ENCODE data around the gene SEL1L2.

Gene SEL1L2

DNA sequence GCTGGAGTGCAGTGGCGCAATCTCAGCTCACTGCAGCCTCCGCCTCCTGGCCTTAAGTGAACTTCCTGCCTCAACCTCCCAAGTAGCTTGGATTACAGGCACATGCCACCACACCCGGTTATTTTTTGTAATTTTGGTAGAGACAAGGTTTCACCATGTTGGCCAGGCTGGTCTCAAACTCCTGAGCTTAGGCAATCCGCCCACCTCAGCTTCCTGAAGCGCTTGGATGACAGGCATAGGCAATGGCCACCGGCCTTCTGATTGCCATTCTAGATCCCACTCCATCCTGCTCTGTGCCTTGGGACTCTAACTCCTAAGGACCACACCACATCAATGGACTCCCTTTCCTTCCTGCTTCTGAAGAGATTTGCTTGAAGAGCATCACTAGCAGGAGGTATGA lies 60.6 kb downstream of the SEL1L2 start:
- Histone ChIP-seq H2AFZ (ENCODE audit: low read length) (no peak overlapping the region), H3K9me2 (replicated peaks; ENCODE audit: low read depth, low read length) (no peaks in the 10 kb centered on the region)
- no peak for TF ChIP-seq EZH2phosphoT487 (IDR thresholded peaks at IDR 0.05; ENCODE audit: borderline replicate concordance)
- TF ChIP-seq, protein P1, sequence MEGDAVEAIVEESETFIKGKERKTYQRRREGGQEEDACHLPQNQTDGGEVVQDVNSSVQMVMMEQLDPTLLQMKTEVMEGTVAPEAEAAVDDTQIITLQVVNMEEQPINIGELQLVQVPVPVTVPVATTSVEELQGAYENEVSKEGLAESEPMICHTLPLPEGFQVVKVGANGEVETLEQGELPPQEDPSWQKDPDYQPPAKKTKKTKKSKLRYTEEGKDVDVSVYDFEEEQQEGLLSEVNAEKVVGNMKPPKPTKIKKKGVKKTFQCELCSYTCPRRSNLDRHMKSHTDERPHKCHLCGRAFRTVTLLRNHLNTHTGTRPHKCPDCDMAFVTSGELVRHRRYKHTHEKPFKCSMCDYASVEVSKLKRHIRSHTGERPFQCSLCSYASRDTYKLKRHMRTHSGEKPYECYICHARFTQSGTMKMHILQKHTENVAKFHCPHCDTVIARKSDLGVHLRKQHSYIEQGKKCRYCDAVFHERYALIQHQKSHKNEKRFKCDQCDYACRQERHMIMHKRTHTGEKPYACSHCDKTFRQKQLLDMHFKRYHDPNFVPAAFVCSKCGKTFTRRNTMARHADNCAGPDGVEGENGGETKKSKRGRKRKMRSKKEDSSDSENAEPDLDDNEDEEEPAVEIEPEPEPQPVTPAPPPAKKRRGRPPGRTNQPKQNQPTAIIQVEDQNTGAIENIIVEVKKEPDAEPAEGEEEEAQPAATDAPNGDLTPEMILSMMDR (conservative IDR thresholded peaks at IDR 0.05; ENCODE audit: low read length): no peak

DNA sequence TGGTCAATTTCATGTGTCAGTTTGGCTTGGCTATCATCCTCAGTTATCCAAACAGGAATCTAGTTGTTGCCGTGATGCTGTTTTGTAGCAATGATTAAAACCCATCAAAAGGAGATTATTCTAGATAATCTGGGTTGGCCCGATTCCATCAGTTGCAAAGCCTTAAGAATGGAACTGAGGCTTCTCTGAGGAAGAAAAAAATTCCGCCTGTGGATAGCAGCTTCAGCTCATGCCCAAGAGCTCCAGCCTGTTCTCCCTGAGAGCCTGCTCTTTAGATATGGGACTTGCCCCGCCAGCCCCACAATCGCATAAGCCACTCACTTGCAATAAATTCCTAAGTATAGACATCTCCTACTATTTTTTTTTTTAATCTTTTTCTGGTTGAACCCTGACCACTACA lies 61.5 kb downstream of the SEL1L2 start:
- Histone ChIP-seq H3K9ac (ENCODE audit: low read depth, low read length, poor library complexity, severe bottlenecking) (no peak overlapping the region), H3K9me3 (ENCODE audit: insufficient read depth, low read depth, low read length) (no peaks in the 10 kb centered on the region), H3K79me2 (ENCODE audit: insufficient read depth, low read length) (no peaks in the 10 kb centered on the region), H2AFZ (ENCODE audit: low read length) (no peak overlapping the region), H4K20me1 (ENCODE audit: insufficient read depth, low read length, poor library complexity, severe bottlenecking) (no peaks in the 10 kb centered on the region), H3K4me1 (ENCODE audit: insufficient read depth, low read length, poor library complexity, severe bottlenecking) (peaks cover 3% of the 10 kb centered on the region), H3K4me3 (ENCODE audit: low read length, poor library complexity, severe bottlenecking) (no peak overlapping the region), H3K4me2 (ENCODE audit: low read depth, low read length, poor library complexity, severe bottlenecking) (no peak overlapping the region), H3K36me3 (ENCODE audit: insufficient read depth, low read length) (no peaks in the 10 kb centered on the region), H3F3A (ENCODE audit: low read depth) (no peaks in the 10 kb centered on the region), H3K27me3 (ENCODE audit: insufficient read depth, low read length, poor library complexity, severe bottlenecking) (no peaks in the 10 kb centered on the region), H3K9me2 (replicated peaks; ENCODE audit: low read depth, low read length) (no peaks in the 10 kb centered on the region)
- no peak for TF ChIP-seq EZH2phosphoT487 (IDR thresholded peaks at IDR 0.05; ENCODE audit: borderline replicate concordance)
- TF ChIP-seq, protein P1 (conservative IDR thresholded peaks at IDR 0.05; ENCODE audit: low read length): no peak

More for the DNA sequence above, 60.6 kb downstream of the SEL1L2 start:
- H3F3A ChIP-seq (ENCODE audit: low read depth): no peaks in the 10 kb centered on the region
- H3K9me3 ChIP-seq (ENCODE audit: insufficient read depth, low read depth, low read length): no peaks in the 10 kb centered on the region
- no peaks in the 10 kb centered on the region for H4K20me1 ChIP-seq (ENCODE audit: insufficient read depth, low read length, poor library complexity, severe bottlenecking)
- no peaks in the 10 kb centered on the region for H3K79me2 ChIP-seq (ENCODE audit: insufficient read depth, low read length)
- no peak overlapping the region for H3K4me2 ChIP-seq (ENCODE audit: low read depth, low read length, poor library complexity, severe bottlenecking)
- no peak overlapping the region for H3K9ac ChIP-seq (ENCODE audit: low read depth, low read length, poor library complexity, severe bottlenecking)
- H3K4me1 ChIP-seq (ENCODE audit: insufficient read depth, low read length, poor library complexity, severe bottlenecking): peaks cover 3% of the 10 kb centered on the region
- H3K36me3 ChIP-seq (ENCODE audit: insufficient read depth, low read length): no peaks in the 10 kb centered on the region
- H3K27me3 ChIP-seq (ENCODE audit: insufficient read depth, low read length, poor library complexity, severe bottlenecking): no peaks in the 10 kb centered on the region
- H3K4me3 ChIP-seq (ENCODE audit: low read length, poor library complexity, severe bottlenecking): no peak overlapping the region

GRCh38 chr20:13927171-13927570 lies 63.2 kb downstream of the SEL1L2 start:
- Histone ChIP-seq H4K20me1 (ENCODE audit: insufficient read depth, low read length, poor library complexity, severe bottlenecking) (no peaks in the 10 kb centered on the region), H3F3A (ENCODE audit: low read depth) (no peaks in the 10 kb centered on the region), H2AFZ (ENCODE audit: low read length) (no peak overlapping the region), H3K27me3 (ENCODE audit: insufficient read depth, low read length, poor library complexity, severe bottlenecking) (no peaks in the 10 kb centered on the region), H3K36me3 (ENCODE audit: insufficient read depth, low read length) (no peaks in the 10 kb centered on the region), H3K4me3 (ENCODE audit: low read length, poor library complexity, severe bottlenecking) (no peak overlapping the region), H3K4me1 (ENCODE audit: insufficient read depth, low read length, poor library complexity, severe bottlenecking) (peaks cover 3% of the 10 kb centered on the region), H3K9ac (ENCODE audit: low read depth, low read length, poor library complexity, severe bottlenecking) (no peak overlapping the region), H3K4me2 (ENCODE audit: low read depth, low read length, poor library complexity, severe bottlenecking) (no peak overlapping the region), H3K9me2 (replicated peaks; ENCODE audit: low read depth, low read length) (no peaks in the 10 kb centered on the region), H3K9me3 (ENCODE audit: insufficient read depth, low read depth, low read length) (no peaks in the 10 kb centered on the region), H3K79me2 (ENCODE audit: insufficient read depth, low read length) (no peaks in the 10 kb centered on the region)
- no peak for TF ChIP-seq EZH2phosphoT487 (IDR thresholded peaks at IDR 0.05; ENCODE audit: borderline replicate concordance)
- TF ChIP-seq, protein P1 (conservative IDR thresholded peaks at IDR 0.05; ENCODE audit: low read length): no peak
